Bronchial epithelial cell (primary cell): ENCODE results near the gene C19orf33. TPM values are rescaled to one million over a fixed set of nuclear protein-coding genes. Genes with fewer than 3 reads are reported as not detected.
A peak's percentile ranks its signal among the peaks of the same experiment; 100 is the strongest.

Experiments used
- DNase-seq: peaks from one replicate; pipeline ENCODE4 v3.0.0-alpha.2; 2010; ENCODE audit warnings: low read depth
- FAIRE-seq: peaks from 2 replicates; lab custom pipeline; 2011; peaks lifted over from hg19 to GRCh38; lab: Jason Lieb, UNC
- H3K27me3 ChIP-seq: 2 replicates; pipeline ENCODE4 v1.5.1; 2011; ENCODE audit warnings: low read length; ENCODE audit not compliant: control insufficient read depth, insufficient read depth
- H3K36me3 ChIP-seq: 2 replicates; pipeline ENCODE4 v1.5.1; 2011; ENCODE audit warnings: low read length; ENCODE audit not compliant: control insufficient read depth, insufficient read depth
- H3K4me3 ChIP-seq: 2 replicates; pipeline ENCODE4 v1.5.1; 2011; ENCODE audit warnings: mild to moderate bottlenecking, low read depth, low read length, control low read depth
- CTCF ChIP-seq: IDR thresholded peaks from 2 replicates; pipeline ENCODE4 v1.5.1; 2011; ENCODE audit warnings: mild to moderate bottlenecking, moderate library complexity, low read length, control low read depth, inconsistent platforms; ENCODE audit not compliant: insufficient read depth, severe bottlenecking
- total RNA-seq: library from RNA; depleted of rRNA; stranded (reverse); fragments of >200 nt; gene quantifications from 2 replicates; pipeline ENCODE4 v1.2.1, GENCODE V29; 2014

The C19orf33 gene
- total RNA-seq, 1 donor from 2014 or later: 266 TPM

GRCh38 chr19:38268539-38268938 lies 35.5 kb upstream of the C19orf33 start:
- Histone ChIP-seq H3K27me3 (no peaks in the 10 kb centered on the region), H3K4me3 (peak overlapping the region; percentile 98), H3K36me3 (peaks cover 6% of the 10 kb centered on the region)
- DNase-seq (no peak), FAIRE-seq (no peak)
- no peak for TF ChIP-seq CTCF

GRCh38 chr19:38270587-38271167 lies 33.4 kb upstream of the C19orf33 start:
- FAIRE-seq: peak; percentile 18
- no peaks in the 10 kb centered on the region for H3K27me3 ChIP-seq
- no peak for TF ChIP-seq CTCF

GRCh38 chr19:38273499-38273898 lies 30.6 kb upstream of the C19orf33 start:
- H3K36me3 ChIP-seq: peaks cover 11% of the 10 kb centered on the region
- TF ChIP-seq CTCF: no peak
- DNase-seq: no peak
- H3K27me3 ChIP-seq: no peaks in the 10 kb centered on the region
- H3K4me3 ChIP-seq: no peak overlapping the region
- FAIRE-seq: no peak

More at GRCh38 chr19:38270587-38271167, 33.4 kb upstream of the C19orf33 start:
- no peak for DNase-seq
- no peak overlapping the region for H3K4me3 ChIP-seq
- peaks cover 9% of the 10 kb centered on the region for H3K36me3 ChIP-seq

- Histone ChIP-seq H3K27me3 (no peaks in the 10 kb centered on the region), H3K4me3 (no peak overlapping the region), H3K36me3 (peaks cover 11% of the 10 kb centered on the region)
- DNase-seq (no peak), FAIRE-seq (no peak)
- TF ChIP-seq CTCF: no peak
Measured at GRCh38 chr19:38274739-38275138, 29.3 kb upstream of the C19orf33 start.

GRCh38 chr19:38276942-38277517 lies 27.0 kb upstream of the C19orf33 start:
- H3K4me3 ChIP-seq: no peak overlapping the region

More at GRCh38 chr19:38276942-38277517, 27.0 kb upstream of the C19orf33 start:
- H3K36me3 ChIP-seq: peaks cover 13% of the 10 kb centered on the region
- FAIRE-seq: no peak
- TF ChIP-seq CTCF: no peak
- no peak for DNase-seq
- no peaks in the 10 kb centered on the region for H3K27me3 ChIP-seq
